Activated naive CD4-positive, alpha-beta T cell treated with anti-CD3 and anti-CD28 coated beads for 36 hours (primary cell): ENCODE data around the gene TTC23. TPM values are rescaled to one million over a fixed set of nuclear protein-coding genes. Genes with fewer than 3 reads are reported as not detected.

Experiments
- CTCF ChIA-PET: fragments of 350-600 bp; sonication (Branson Sonifier 250); formaldehyde crosslinking; loops from one replicate; lab custom pipeline; 2021; ENCODE audit warnings: antibody characterized with exemption; lab: Charles Lee
- DNase-seq: peaks from one replicate; pipeline ENCODE4 v3.0.0-alpha.2; 2020
- H3K27ac Mint-ChIP-seq: one replicate; pipeline ENCODE4 v1.8.0; 2021; ENCODE audit warnings: mild to moderate bottlenecking, mixed read lengths
- H3K27me3 Mint-ChIP-seq: one replicate; pipeline ENCODE4 v1.8.0; 2021; ENCODE audit warnings: low read depth, mixed read lengths
- H3K36me3 Mint-ChIP-seq: one replicate; pipeline ENCODE4 v1.8.0; 2021; ENCODE audit warnings: low read depth, mixed read lengths
- H3K4me1 Mint-ChIP-seq: one replicate; pipeline ENCODE4 v1.8.0; 2021; ENCODE audit warnings: low read depth, mixed read lengths
- H3K4me3 Mint-ChIP-seq: one replicate; pipeline ENCODE4 v1.8.0; 2021; ENCODE audit warnings: mild to moderate bottlenecking, moderate library complexity, mixed read lengths
- H3K9me3 Mint-ChIP-seq: one replicate; pipeline ENCODE4 v1.8.0; 2021; ENCODE audit warnings: mixed read lengths
- intact Hi-C: fragments of 100-400 bp; cut with micrococcal nuclease; formaldehyde crosslinking; loops from one replicate; pipeline ENCODE4 v1.15.1; 2023
- total RNA-seq, 2 experiments: library from RNA; stranded (reverse); gene quantifications; one replicate each; pipeline ENCODE4 v1.2.3, GENCODE V29; 2021

TTC23 gene
- total RNA-seq, 2 experiments from 2014 or later: 4.6 to 5.5 TPM

- H3K4me1 Mint-ChIP-seq: no peaks in the 10 kb centered on the region
These were observed 96.3 kb downstream of the TTC23 start for GRCh38 chr15:99153026-99153535.

GRCh38 chr15:99151156-99151555, 98.2 kb downstream of the TTC23 start:
- CTCF ChIA-PET: no interaction called here
- DNase-seq: no peak
- Mint-ChIP-seq H3K27me3 (no peaks in the 10 kb centered on the region), H3K4me1 (no peaks in the 10 kb centered on the region), H3K4me3 (no peak overlapping the region), H3K9me3 (no peaks in the 10 kb centered on the region), H3K27ac (no peak overlapping the region), H3K36me3 (no peaks in the 10 kb centered on the region)
- intact Hi-C loops: no loop called here

More at GRCh38 chr15:99153026-99153535, 96.3 kb downstream of the TTC23 start:
- Mint-ChIP-seq H3K36me3 (no peaks in the 10 kb centered on the region), H3K4me3 (no peak overlapping the region), H3K27ac (no peak overlapping the region), H3K27me3 (no peaks in the 10 kb centered on the region), H3K9me3 (no peaks in the 10 kb centered on the region)
- DNase-seq: no peak
- intact Hi-C loops: no loop called here
- CTCF ChIA-PET: no interaction called here

DNA sequence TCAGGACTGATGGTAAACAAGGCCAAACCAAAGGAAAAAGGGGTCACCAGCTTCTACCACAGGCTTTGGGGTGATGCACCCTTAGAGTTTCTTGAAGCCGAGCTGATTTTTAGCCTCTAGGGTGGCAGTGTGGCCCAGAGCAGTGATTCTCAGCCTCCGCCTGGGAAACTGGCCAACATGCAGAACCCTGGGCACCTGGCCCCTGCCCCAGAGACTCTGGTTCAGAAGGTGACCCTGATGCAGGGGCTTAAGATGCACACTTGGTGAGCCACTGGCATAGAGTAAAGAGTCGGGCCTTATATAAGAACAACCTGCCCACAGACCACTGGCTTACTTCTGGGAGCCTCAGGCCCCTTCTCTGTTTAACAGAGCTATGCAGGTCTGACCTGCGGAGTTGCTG, 100.0 kb downstream of the TTC23 start:
- H3K27me3 Mint-ChIP-seq: no peaks in the 10 kb centered on the region

DNA sequence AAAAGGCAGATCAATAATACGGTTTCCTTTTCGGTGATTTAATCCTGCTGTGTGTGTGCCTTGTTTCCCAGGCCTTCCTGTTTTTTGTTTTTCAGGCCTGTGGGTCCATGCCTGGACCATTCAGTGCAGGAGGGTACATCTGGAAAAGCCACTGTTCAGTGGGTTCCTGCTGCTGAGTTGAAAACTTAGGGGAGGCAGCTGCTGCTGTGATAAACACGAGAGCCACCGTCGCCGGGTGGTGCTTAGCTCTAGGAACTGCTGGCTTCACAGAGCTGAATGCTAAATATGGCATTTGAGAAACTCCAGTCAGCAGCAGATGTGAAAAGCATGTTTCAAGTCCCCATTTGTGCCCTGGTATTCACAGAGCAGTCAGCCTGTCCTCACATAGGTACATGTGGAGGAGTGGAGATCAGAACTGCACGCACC, 100.5 kb downstream of the TTC23 start:
- Mint-ChIP-seq H3K27me3 (no peaks in the 10 kb centered on the region), H3K36me3 (no peaks in the 10 kb centered on the region), H3K27ac (no peak overlapping the region), H3K4me1 (no peaks in the 10 kb centered on the region), H3K4me3 (no peak overlapping the region), H3K9me3 (no peaks in the 10 kb centered on the region)
- intact Hi-C loops: no loop called here
- CTCF ChIA-PET: no interaction called here
- DNase-seq: no peak

More for the DNA sequence above, 100.0 kb downstream of the TTC23 start:
- intact Hi-C loops: no loop called here
- H3K9me3 Mint-ChIP-seq: no peaks in the 10 kb centered on the region
- no peaks in the 10 kb centered on the region for H3K36me3 Mint-ChIP-seq
- no peak for DNase-seq
- no peak overlapping the region for H3K4me3 Mint-ChIP-seq
- no peaks in the 10 kb centered on the region for H3K4me1 Mint-ChIP-seq
- H3K27ac Mint-ChIP-seq: no peak overlapping the region
- CTCF ChIA-PET: no interaction called here

DNA sequence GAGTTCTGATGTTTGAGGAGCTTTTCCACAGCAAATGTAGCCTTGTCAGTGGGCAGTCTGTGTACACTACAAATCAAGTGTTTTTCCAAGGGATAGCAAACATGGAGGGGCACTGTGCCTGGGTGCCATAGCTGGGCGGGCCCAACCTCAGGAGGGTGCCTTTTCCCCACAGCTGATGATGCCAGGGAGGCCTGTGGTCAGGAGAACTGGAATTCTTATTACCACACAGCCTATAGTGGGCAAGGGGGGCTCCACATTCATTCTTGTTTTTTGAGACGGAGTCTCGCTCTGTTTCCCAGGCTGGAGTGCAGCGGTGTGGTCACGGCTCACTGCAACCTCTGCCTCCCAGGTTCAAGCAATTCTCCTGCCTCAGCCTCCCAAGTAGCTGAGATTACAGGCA, 102.7 kb downstream of the TTC23 start:
- CTCF ChIA-PET: no interaction called here
- H3K27me3 Mint-ChIP-seq: no peaks in the 10 kb centered on the region
- no peaks in the 10 kb centered on the region for H3K4me1 Mint-ChIP-seq
- intact Hi-C loops: no loop called here
- no peaks in the 10 kb centered on the region for H3K9me3 Mint-ChIP-seq
- no peak overlapping the region for H3K27ac Mint-ChIP-seq
- no peaks in the 10 kb centered on the region for H3K36me3 Mint-ChIP-seq
- no peak overlapping the region for H3K4me3 Mint-ChIP-seq
- DNase-seq: no peak

DNA sequence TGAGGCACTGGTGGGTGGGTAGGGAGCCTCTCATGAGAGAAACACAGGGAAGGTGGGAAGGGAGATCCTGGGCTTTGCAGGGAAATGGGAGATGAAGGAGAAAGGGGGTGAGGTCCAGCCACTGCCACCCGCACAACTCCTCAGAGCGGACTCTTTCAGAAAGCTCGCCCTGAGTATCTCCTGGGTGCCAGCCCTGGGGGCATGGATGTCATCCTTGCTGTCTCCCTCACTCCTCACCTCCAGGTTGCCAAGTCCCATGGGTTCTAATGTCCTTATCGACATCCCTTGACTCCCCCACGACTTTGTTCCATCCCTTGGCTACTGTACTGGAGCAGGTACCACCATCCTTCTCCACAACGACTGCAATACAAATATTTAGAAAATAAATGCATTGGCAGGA, 103.6 kb downstream of the TTC23 start:
- H3K36me3 Mint-ChIP-seq: no peaks in the 10 kb centered on the region
- intact Hi-C loops: no loop called here
- no peak overlapping the region for H3K27ac Mint-ChIP-seq
- no peak for DNase-seq
- CTCF ChIA-PET: interaction anchor here (1.4 to 1.5 kb wide), 2 partner anchors 17 to 40 kb away, joined by 3 read pairs; no protein-coding TSS in a partner anchor
- no peaks in the 10 kb centered on the region for H3K9me3 Mint-ChIP-seq
- no peaks in the 10 kb centered on the region for H3K4me1 Mint-ChIP-seq
- no peak overlapping the region for H3K4me3 Mint-ChIP-seq
- H3K27me3 Mint-ChIP-seq: no peaks in the 10 kb centered on the region

GRCh38 chr15:99145005-99145404, 104.4 kb downstream of the TTC23 start:
- intact Hi-C loops: no loop called here
- DNase-seq: no peak
- Mint-ChIP-seq H3K27ac (no peak overlapping the region), H3K9me3 (no peaks in the 10 kb centered on the region), H3K36me3 (no peaks in the 10 kb centered on the region), H3K27me3 (no peaks in the 10 kb centered on the region), H3K4me3 (no peak overlapping the region), H3K4me1 (no peaks in the 10 kb centered on the region)
- CTCF ChIA-PET: interaction anchor here (1.4 to 1.5 kb wide), 2 partner anchors 18 to 40 kb away, joined by 3 read pairs; no protein-coding TSS in a partner anchor

DNA sequence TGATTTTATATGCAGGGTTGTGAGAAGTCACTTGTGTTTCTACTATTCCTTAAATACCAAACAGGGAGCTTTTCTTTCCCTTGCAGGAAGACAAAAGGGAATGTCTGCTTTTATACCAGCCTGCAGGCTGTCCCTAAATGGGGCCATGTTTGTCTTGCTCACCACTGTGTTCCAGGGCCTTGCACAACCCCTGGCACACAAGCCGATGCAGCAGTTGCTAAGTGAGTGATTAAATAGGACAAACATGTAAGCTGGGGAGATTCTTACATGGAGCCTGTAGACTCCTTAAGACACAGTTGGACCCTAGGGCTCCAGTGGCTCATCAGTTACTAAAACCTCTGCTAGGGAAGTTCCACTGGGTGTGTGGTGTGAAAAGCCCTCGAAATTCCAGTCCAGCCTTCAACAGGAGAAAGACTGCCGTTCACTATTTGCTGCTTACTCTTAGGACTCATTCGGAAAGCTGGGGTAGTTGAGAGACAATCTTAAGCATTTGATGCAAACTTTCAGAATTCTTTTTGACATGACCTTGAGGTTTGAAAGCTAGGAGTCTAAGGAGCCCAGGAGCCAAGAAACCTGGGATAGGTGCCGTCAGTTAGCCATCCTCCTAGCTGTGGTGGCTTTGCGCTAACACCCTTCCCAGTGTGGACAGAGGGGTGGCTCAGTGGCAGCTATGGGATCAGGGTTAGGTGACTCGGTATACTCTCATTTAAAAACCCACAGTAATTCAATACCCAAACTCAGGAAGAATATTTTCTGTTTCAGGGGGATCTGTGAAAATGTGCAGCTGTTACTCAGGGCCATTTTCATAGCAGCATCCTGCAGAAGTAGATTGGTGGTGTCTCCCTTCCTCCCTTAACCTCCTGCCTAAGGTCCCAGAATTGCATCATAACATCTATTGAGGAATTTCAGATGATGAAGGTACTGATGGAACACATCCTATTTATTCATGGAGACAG, 105.4 kb downstream of the TTC23 start:
- no peaks in the 10 kb centered on the region for H3K27me3 Mint-ChIP-seq
- no peak for DNase-seq
- H3K36me3 Mint-ChIP-seq: no peaks in the 10 kb centered on the region
- H3K4me1 Mint-ChIP-seq: no peaks in the 10 kb centered on the region
- H3K4me3 Mint-ChIP-seq: no peak overlapping the region
- intact Hi-C loops: no loop called here
- CTCF ChIA-PET: interaction anchor here (1.2 to 1.5 kb wide), 3 partner anchors 19 to 69 kb away, joined by 3 to 5 read pairs (median 3); no protein-coding TSS in a partner anchor
- no peak overlapping the region for H3K27ac Mint-ChIP-seq
- no peaks in the 10 kb centered on the region for H3K9me3 Mint-ChIP-seq

- Mint-ChIP-seq H3K4me3 (no peak overlapping the region), H3K9me3 (no peaks in the 10 kb centered on the region), H3K4me1 (no peaks in the 10 kb centered on the region), H3K27me3 (no peaks in the 10 kb centered on the region), H3K27ac (no peak overlapping the region), H3K36me3 (no peaks in the 10 kb centered on the region)
- intact Hi-C loops: no loop called here
- CTCF ChIA-PET: interaction anchor here (1.4 kb wide), 1 partner anchor 19 kb away, joined by 5 read pairs; no protein-coding TSS in a partner anchor
- no peak for DNase-seq
These were observed 106.1 kb downstream of the TTC23 start for GRCh38 chr15:99143242-99143641.

DNA sequence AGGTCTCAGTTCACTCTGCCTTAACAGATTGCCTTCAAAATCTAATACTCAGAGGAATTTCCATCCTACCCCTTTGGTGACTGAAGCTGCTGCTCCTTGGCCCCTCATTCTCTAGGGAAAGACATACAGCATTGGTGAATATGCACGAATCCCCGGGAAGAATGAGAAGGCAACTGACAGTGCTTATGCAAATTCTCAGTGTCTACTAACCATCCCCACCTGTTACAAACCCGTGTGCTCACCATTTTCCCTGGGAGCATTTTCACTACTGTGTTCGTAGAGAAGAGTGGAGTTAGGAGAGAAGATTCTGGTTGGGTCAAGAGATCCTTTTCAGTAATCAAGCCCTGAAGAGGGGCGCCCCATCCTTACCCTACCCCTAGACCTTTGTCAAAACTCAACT, 106.8 kb downstream of the TTC23 start:
- DNase-seq: no peak
- no peak overlapping the region for H3K27ac Mint-ChIP-seq
- intact Hi-C loops: no loop called here
- H3K9me3 Mint-ChIP-seq: no peaks in the 10 kb centered on the region
- CTCF ChIA-PET: interaction anchor here (1.4 kb wide), 1 partner anchor 20 kb away, joined by 5 read pairs; no protein-coding TSS in a partner anchor
- H3K36me3 Mint-ChIP-seq: no peaks in the 10 kb centered on the region
- no peaks in the 10 kb centered on the region for H3K27me3 Mint-ChIP-seq
- H3K4me3 Mint-ChIP-seq: no peak overlapping the region
- H3K4me1 Mint-ChIP-seq: no peaks in the 10 kb centered on the region

DNA sequence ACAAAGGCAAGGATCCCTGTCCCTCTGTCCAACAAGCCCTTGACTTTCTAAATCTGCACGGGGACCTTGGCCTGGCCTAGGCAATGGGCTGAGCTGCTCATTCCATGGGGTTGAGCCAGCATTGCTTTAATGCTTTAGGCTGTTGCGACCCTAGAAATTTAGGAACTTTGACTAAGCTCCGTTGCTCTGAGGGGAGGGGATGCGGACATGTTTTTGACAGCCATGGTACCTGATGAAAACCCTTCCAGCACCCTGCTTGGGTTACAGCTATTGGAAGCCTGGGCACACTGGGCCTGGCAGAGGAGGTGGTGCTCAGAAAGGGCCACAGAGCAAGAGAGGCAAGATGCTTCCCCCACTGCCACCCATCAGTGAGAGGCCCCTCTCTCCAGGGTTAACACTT, 107.4 kb downstream of the TTC23 start:
- no peaks in the 10 kb centered on the region for H3K4me1 Mint-ChIP-seq
- DNase-seq: no peak
- CTCF ChIA-PET: interaction anchor here (1.4 kb wide), 1 partner anchor 21 kb away, joined by 5 read pairs; no protein-coding TSS in a partner anchor
- H3K9me3 Mint-ChIP-seq: no peaks in the 10 kb centered on the region
- intact Hi-C loops: no loop called here
- no peak overlapping the region for H3K27ac Mint-ChIP-seq
- H3K4me3 Mint-ChIP-seq: no peak overlapping the region
- H3K27me3 Mint-ChIP-seq: no peaks in the 10 kb centered on the region
- no peaks in the 10 kb centered on the region for H3K36me3 Mint-ChIP-seq

- no peaks in the 10 kb centered on the region for H3K36me3 Mint-ChIP-seq
- H3K4me1 Mint-ChIP-seq: no peaks in the 10 kb centered on the region
- CTCF ChIA-PET: no interaction called here
- H3K27me3 Mint-ChIP-seq: no peaks in the 10 kb centered on the region
- H3K9me3 Mint-ChIP-seq: no peaks in the 10 kb centered on the region
- H3K4me3 Mint-ChIP-seq: no peak overlapping the region
- DNase-seq: no peak
- H3K27ac Mint-ChIP-seq: no peak overlapping the region
- intact Hi-C loops: no loop called here
These were observed 108.8 kb downstream of the TTC23 start for GRCh38 chr15:99140590-99140989.
